ENCODE results near the gene BLOC1S4.
"Not testable (repeated sequence)": the region's sequence is repeated elsewhere in the genome, so short reads cannot be mapped to it uniquely, and the experiment has no call there.

The BLOC1S4 gene, protein sequence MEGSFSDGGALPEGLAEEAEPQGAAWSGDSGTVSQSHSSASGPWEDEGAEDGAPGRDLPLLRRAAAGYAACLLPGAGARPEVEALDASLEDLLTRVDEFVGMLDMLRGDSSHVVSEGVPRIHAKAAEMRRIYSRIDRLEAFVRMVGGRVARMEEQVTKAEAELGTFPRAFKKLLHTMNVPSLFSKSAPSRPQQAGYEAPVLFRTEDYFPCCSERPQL

DNA sequence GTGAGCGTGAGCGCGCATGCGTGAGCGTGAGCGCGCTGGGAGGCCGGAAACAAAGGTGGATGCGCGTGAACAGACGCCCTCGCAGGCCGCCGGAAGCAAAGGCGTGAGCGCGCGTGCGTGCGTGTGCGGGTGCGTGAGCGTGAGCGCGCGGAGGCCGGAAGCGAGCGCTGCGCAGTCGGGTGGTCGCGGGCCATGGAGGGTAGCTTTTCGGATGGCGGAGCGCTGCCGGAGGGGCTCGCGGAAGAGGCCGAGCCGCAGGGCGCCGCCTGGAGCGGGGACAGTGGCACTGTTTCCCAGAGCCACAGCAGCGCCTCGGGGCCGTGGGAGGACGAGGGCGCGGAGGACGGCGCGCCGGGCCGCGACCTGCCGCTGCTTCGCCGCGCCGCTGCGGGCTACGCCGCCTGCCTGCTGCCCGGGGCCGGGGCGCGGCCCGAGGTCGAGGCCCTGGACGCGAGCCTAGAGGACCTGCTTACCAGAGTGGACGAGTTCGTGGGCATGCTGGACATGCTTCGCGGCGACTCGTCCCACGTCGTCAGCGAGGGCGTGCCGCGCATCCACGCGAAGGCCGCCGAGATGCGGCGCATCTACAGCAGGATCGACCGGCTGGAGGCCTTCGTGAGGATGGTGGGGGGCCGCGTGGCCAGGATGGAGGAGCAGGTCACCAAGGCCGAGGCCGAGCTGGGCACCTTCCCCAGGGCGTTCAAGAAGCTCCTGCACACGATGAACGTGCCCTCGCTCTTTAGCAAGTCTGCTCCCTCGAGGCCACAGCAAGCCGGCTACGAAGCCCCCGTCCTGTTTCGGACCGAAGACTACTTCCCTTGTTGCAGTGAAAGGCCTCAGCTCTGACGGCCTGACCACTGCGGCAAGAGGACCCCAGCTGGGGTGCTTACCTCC, at the start of gene BLOC1S4:
TSS of gene BLOC1S4 (plus strand) at position 157 of the 894 bp plus-strand sequence. CDS start at position 193, 36 bp downstream.
- Mint-ChIP-seq H3K4me1 (peaks cover 18% of the 10 kb centered on the region), H3K36me3 (ENCODE audit: low read depth) (no peaks in the 10 kb centered on the region), H3K27ac (peak within 1 kb of the TSS; percentile 81 to 99 (median 98)), H3K4me3 (peak within 1 kb of the TSS; percentile 90 to 92 (median 91)), H3K27me3 (ENCODE audit: low read depth) (peaks cover 15% of the 10 kb centered on the region), H3K9me3 (peaks cover 3% of the 10 kb centered on the region)
- TF ChIP-seq, protein P1, sequence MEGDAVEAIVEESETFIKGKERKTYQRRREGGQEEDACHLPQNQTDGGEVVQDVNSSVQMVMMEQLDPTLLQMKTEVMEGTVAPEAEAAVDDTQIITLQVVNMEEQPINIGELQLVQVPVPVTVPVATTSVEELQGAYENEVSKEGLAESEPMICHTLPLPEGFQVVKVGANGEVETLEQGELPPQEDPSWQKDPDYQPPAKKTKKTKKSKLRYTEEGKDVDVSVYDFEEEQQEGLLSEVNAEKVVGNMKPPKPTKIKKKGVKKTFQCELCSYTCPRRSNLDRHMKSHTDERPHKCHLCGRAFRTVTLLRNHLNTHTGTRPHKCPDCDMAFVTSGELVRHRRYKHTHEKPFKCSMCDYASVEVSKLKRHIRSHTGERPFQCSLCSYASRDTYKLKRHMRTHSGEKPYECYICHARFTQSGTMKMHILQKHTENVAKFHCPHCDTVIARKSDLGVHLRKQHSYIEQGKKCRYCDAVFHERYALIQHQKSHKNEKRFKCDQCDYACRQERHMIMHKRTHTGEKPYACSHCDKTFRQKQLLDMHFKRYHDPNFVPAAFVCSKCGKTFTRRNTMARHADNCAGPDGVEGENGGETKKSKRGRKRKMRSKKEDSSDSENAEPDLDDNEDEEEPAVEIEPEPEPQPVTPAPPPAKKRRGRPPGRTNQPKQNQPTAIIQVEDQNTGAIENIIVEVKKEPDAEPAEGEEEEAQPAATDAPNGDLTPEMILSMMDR (IDR thresholded peaks at IDR 0.05; ENCODE audit: unreplicated experiment in 3 of 3): peak in 1 of 3 experiments; percentile 16

DNA sequence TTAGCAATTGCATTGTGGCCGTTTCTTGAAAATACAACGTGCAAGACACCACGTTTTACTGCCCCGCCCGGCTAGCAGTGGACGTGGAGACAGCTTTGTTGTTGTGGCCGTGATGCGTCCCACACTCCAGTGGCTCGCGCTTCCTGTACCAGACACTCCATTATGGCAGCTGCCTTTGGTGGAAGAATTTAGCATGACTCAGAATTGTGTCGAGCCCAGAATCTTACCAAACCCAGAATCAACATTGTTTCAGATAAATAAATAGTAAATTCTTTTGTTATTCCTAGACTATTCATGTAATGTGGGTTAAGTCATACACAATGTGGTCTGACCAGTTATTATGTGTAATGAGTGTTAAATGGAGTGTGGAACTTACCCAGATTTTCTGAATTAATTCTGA, 47.6 kb upstream of the BLOC1S4 start:
- Mint-ChIP-seq H3K27ac (no peak overlapping the region), H3K36me3 (ENCODE audit: low read depth) (peaks cover 19% of the 10 kb centered on the region), H3K4me3 (no peak overlapping the region), H3K4me1 (peaks cover 2% of the 10 kb centered on the region), H3K9me3 (peaks cover 5% of the 10 kb centered on the region), H3K27me3 (ENCODE audit: low read depth) (peaks cover 3% of the 10 kb centered on the region)
- TF ChIP-seq, protein P1 (IDR thresholded peaks at IDR 0.05; ENCODE audit: unreplicated experiment in 3 of 3): no peak

DNA sequence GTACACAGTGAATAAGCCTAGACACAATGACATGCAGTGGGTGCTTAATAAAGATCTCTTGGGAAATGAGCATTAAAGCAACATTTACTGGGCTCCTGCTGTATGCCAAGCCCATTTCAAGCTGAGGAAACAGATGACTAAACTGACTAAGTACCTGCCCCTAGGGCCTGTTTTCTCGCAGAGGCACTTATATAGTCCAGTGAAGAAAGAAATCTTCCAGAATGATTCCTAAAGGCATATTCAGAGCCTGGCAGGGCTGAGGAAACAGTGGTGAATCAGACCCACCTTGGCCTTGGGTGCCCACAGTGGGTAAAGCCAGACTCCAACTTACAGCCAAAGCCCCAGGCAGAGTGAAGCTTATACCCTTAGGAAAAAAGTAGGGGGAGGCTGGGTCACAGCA, 44.3 kb upstream of the BLOC1S4 start:
- H3K9me3 Mint-ChIP-seq: peaks cover 5% of the 10 kb centered on the region
- TF ChIP-seq, protein P1 (IDR thresholded peaks at IDR 0.05; ENCODE audit: unreplicated experiment in 3 of 3): no peak
- peaks cover 30% of the 10 kb centered on the region for H3K4me1 Mint-ChIP-seq
- peaks cover 34% of the 10 kb centered on the region for H3K36me3 Mint-ChIP-seq (ENCODE audit: low read depth)
- no peak overlapping the region for H3K27ac Mint-ChIP-seq
- peak overlapping the region in 2 of 3 experiments; percentile 64 to 75 for H3K4me3 Mint-ChIP-seq
- peaks cover 3% of the 10 kb centered on the region for H3K27me3 Mint-ChIP-seq (ENCODE audit: low read depth)

DNA sequence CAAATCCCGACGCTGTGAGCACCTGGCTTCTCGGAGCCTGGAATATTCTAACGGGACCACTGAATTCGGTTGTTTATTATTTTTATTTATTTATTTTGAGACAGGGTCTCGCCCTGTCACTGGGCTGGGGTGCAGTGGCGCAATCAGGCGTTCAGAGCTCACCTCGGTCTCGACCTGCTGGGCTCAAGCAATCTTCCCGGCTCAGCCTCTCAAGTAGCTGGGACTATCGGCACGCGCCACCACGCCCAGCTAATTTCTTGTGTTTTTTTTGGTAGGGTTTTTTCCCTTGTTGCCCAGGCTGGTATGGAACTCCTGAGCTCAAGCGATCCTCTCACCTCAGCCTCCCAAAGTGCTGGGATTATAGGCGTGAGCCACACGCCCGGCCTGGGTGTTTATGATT, 43.8 kb upstream of the BLOC1S4 start:
- peaks cover 5% of the 10 kb centered on the region for H3K9me3 Mint-ChIP-seq
- TF ChIP-seq, protein P1 (IDR thresholded peaks at IDR 0.05; ENCODE audit: unreplicated experiment in 3 of 3): no peak
- H3K4me1 Mint-ChIP-seq: peaks cover 35% of the 10 kb centered on the region

DNA sequence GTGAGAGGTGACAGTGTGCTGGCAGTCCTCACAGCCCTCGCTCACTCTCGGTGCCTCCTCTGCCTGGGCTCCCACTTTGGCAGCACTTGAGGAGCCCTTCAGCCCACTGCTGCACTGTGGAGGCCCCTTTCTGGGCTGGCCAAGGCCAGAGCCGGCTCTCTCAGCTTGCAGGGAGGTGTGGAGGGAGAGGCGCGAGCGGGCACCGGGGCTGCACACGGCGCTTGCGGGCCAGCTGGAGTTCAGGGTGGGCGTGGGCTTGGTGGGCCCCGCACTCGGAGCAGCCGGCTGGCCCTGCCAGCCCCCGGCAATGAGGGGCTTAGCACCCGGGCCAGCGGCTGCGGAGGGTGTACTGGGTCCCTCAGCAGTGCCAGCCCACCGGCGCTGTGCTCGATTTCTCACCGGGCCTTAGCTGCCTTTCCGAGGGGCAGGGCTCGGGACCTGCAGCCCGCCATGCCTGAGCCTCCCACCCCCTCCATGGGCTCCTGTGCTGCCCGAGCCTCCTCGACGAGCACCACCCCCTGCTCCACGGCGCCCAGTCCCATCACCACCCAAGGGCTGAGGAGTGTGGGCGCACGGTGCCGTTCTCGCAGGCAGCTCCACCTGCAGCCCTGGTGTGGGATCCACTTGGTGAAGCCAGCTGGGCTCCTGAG, 43.3 kb upstream of the BLOC1S4 start:
- not testable (repeated sequence) for H3K27me3 Mint-ChIP-seq (ENCODE audit: low read depth); H3K9me3 Mint-ChIP-seq
- Mint-ChIP-seq H3K27ac (peak overlapping the region; percentile 96 to 98 (median 97)), H3K4me3 (peak overlapping the region in 1 of 3 experiments; percentile 93), H3K4me1 (peaks cover 39% of the 10 kb centered on the region), H3K36me3 (ENCODE audit: low read depth) (peaks cover 43% of the 10 kb centered on the region)

More for the DNA sequence above, 43.8 kb upstream of the BLOC1S4 start:
- Mint-ChIP-seq H3K36me3 (ENCODE audit: low read depth) (peaks cover 38% of the 10 kb centered on the region), H3K27me3 (ENCODE audit: low read depth) (peaks cover 3% of the 10 kb centered on the region), H3K27ac (no peak overlapping the region), H3K4me3 (no peak overlapping the region)

DNA sequence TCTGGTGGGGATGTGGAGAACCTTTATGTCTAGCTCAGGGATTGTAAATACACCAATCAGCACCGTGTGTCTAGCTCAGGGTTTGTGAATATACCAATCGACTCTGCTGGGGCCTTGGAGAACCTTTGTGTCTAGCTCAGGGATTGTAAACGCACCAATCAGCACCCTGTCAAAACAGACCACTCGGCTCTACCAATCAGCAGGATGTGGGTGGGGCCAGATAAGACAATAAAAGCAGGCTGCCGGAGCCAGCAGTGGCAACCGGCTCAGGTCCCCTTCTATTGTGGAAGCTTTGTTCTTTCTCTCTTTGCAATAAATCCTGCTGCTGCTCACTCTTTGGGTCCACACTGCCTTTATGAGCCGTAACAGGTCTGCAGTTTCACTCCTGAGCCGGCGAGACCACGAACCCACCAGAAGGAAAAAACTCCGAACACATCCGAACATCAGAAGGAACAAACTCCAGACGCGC, 42.7 kb upstream of the BLOC1S4 start:
- not testable (repeated sequence) for H3K9me3 Mint-ChIP-seq; H3K27me3 Mint-ChIP-seq (ENCODE audit: low read depth)
- H3K27ac Mint-ChIP-seq: peak overlapping the region; percentile 96 to 98 (median 97)
- H3K4me1 Mint-ChIP-seq: peaks cover 40% of the 10 kb centered on the region
- peaks cover 42% of the 10 kb centered on the region for H3K36me3 Mint-ChIP-seq (ENCODE audit: low read depth)
- H3K4me3 Mint-ChIP-seq: peak overlapping the region; percentile 93 to 98 (median 97)
